C4-2B (cell line): ENCODE data around the gene ELOVL6.

Experiments
- ZFX ChIP-seq: fragments of 450-650 bp; IDR thresholded peaks from 2 replicates; pipeline ENCODE4 v1.6.1; 2017
- TF ChIP-seq, protein P1 (sequence below): fragments of 450-650 bp; conservative IDR thresholded peaks from 2 replicates; pipeline ENCODE4 v1.5.1; 2017; ENCODE audit warnings: mild to moderate bottlenecking

DNA sequence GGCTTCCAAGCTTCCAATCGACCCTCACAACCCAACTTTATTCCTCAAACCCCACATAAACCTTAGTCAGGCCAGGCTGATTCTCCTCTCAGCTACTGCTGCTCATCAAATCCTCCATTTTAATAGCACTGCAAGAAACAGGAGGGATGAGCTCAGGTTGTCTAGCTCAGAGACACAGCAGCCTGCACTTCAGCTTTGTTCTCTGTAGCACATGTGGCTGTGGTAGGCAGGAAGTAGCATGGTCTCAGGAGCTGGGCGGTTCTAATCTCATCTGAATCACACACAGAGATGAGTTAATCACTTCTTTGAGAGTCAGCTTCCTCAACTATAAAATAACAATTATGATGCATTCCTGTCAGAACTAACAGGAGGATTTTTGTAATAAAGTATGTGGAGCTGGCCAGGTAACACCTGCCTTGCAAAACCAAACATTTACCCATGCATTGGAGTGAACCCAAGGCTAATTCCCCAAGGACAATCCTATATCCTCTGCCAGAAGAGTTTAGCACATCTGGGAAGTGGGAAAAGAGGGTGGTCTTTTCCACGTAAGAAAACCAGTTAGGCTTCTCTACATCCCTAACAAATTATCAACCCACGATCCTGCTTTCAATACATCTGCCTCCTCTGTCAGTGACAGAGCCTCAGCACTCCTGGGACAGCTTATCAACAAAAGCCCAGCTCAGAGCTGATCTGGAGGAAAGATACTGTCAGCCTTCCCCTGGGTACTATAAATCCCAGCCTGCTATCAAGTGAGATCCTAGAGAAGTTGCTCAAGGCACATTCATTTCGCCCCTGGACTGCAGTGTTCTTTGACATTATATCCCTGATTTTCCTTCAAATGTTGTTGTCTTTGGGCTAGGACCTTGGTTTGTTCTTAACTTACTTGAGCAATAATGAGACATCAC, 32.8 kb downstream of the ELOVL6 start:
- TF ChIP-seq, protein P1, sequence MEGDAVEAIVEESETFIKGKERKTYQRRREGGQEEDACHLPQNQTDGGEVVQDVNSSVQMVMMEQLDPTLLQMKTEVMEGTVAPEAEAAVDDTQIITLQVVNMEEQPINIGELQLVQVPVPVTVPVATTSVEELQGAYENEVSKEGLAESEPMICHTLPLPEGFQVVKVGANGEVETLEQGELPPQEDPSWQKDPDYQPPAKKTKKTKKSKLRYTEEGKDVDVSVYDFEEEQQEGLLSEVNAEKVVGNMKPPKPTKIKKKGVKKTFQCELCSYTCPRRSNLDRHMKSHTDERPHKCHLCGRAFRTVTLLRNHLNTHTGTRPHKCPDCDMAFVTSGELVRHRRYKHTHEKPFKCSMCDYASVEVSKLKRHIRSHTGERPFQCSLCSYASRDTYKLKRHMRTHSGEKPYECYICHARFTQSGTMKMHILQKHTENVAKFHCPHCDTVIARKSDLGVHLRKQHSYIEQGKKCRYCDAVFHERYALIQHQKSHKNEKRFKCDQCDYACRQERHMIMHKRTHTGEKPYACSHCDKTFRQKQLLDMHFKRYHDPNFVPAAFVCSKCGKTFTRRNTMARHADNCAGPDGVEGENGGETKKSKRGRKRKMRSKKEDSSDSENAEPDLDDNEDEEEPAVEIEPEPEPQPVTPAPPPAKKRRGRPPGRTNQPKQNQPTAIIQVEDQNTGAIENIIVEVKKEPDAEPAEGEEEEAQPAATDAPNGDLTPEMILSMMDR: no peak
- TF ChIP-seq ZFX: no peak
